GM21825 (cell line): ENCODE data around the gene CETP.

Source experiments
- ATAC-seq: cut with Tn5 transposase; IDR thresholded peaks from one replicate; pipeline ENCODE4 v1.9.1; 2021; ENCODE audit warnings: mild to moderate bottlenecking, moderate library complexity; ENCODE audit not compliant: unreplicated experiment

The CETP gene

GRCh38 chr16:57016831-57017230 lies 55.1 kb downstream of the CETP start:
- no peak for ATAC-seq

GRCh38 chr16:57017251-57017650 lies 55.5 kb downstream of the CETP start:
- no peak for ATAC-seq

GRCh38 chr16:57019746-57020145 lies 58.0 kb downstream of the CETP start:
- ATAC-seq: no peak

- ATAC-seq: no peak
These were observed 58.9 kb downstream of the CETP start for GRCh38 chr16:57020651-57021050.

- ATAC-seq: no peak
These were observed 60.0 kb downstream of the CETP start for GRCh38 chr16:57021757-57022156.

GRCh38 chr16:57022445-57022844 lies 60.7 kb downstream of the CETP start:
- no peak for ATAC-seq

- ATAC-seq: no peak
These were observed 61.9 kb downstream of the CETP start for GRCh38 chr16:57023541-57024249.

GRCh38 chr16:57024894-57025680 lies 63.3 kb downstream of the CETP start:
- no peak for ATAC-seq

GRCh38 chr16:57025941-57026777 lies 64.4 kb downstream of the CETP start:
- ATAC-seq: no peak

- ATAC-seq: no peak
These were observed 65.0 kb downstream of the CETP start for GRCh38 chr16:57026778-57027062.

GRCh38 chr16:57027067-57027466 lies 65.3 kb downstream of the CETP start:
- ATAC-seq: no peak

- no peak for ATAC-seq
These were observed 66.3 kb downstream of the CETP start for GRCh38 chr16:57028086-57028485.

- ATAC-seq: no peak
These were observed 67.7 kb downstream of the CETP start for GRCh38 chr16:57029161-57030160.

- no peak for ATAC-seq
These were observed 68.7 kb downstream of the CETP start for GRCh38 chr16:57030346-57030902.

GRCh38 chr16:57031156-57031555 lies 69.4 kb downstream of the CETP start:
- no peak for ATAC-seq

- no peak for ATAC-seq
These were observed 70.6 kb downstream of the CETP start for GRCh38 chr16:57032346-57032745.

GRCh38 chr16:57032931-57033330 lies 71.2 kb downstream of the CETP start:
- ATAC-seq: no peak
